GM12873 (cell line): ENCODE results near the gene TAF1C.

Source experiments
- TF ChIP-seq, protein P1 (sequence below): IDR thresholded peaks from 2 replicates; pipeline ENCODE4 v1.5.1; 2012; ENCODE audit warnings: low read depth, mild to moderate bottlenecking, moderate library complexity, low read length, control low read depth; ENCODE audit not compliant: insufficient read depth; ENCODE audit errors: missing control alignments

TAF1C gene

GRCh38 chr16:84161801-84162200 lies 25.1 kb downstream of the TAF1C start:
- TF ChIP-seq, protein P1, sequence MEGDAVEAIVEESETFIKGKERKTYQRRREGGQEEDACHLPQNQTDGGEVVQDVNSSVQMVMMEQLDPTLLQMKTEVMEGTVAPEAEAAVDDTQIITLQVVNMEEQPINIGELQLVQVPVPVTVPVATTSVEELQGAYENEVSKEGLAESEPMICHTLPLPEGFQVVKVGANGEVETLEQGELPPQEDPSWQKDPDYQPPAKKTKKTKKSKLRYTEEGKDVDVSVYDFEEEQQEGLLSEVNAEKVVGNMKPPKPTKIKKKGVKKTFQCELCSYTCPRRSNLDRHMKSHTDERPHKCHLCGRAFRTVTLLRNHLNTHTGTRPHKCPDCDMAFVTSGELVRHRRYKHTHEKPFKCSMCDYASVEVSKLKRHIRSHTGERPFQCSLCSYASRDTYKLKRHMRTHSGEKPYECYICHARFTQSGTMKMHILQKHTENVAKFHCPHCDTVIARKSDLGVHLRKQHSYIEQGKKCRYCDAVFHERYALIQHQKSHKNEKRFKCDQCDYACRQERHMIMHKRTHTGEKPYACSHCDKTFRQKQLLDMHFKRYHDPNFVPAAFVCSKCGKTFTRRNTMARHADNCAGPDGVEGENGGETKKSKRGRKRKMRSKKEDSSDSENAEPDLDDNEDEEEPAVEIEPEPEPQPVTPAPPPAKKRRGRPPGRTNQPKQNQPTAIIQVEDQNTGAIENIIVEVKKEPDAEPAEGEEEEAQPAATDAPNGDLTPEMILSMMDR: no peak

DNA sequence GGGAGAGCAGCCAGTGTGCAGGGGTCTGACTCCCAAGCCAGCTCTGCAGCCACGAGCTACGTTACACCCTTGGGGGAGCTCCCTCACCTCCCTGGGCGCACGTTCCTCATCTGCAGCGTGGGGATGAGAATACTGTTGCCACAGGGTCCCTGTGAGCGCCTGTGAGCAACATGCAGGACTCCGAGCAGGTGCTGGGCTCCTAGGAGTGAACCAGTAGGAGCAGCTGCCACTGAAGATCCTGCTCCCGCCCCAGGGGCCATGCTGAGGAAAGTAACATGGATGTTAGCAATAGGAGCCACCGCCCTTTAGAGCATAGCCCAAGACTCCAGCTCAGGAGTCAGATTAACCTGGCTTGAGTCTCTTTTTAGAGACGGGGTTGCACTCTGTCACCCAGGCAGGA lies 25.8 kb downstream of the TAF1C start:
- TF ChIP-seq, protein P1: no peak

GRCh38 chr16:84159800-84160199 lies 27.1 kb downstream of the TAF1C start:
- TF ChIP-seq, protein P1: no peak

DNA sequence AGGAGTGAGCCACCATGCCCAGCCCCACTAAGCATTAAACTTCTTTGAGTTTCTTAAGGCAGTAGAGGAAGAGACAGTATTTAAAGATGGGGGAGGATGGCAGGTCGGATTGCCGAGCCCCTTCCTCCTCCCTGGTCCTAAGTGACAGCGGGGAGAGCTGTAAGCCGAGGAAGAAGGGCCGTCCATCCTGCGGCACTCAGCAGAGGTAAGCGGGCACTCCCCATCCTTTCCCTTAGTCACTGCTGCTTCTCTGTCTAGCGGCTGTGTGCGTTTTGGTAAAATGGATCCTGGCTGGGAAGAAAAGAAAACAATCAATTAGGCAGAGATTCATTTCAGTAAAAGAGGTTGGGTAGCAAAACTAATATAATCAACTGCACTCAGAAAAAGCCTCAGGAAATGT lies 27.9 kb downstream of the TAF1C start:
- TF ChIP-seq, protein P1: no peak

GRCh38 chr16:84156342-84156784 lies 30.5 kb downstream of the TAF1C start:
- TF ChIP-seq, protein P1: peak; percentile 18

DNA sequence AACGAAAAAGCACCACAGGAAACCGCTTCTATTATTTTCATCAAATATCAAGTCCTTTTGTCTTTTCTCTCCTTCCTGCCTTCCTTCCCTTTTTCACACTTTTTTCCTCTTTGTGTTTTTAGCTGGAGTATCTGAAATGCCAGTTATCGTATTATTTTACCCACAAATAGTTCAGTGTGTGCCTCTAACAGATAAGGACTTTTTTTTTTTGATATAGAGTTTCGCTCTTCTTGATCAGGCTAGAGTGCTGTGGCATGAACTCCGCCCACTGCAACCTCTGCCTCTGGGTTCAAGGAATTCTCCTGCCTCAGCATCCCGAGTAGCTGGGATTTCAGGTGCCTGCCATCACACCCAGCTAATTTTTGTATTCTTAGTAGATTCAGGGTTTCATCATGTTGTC lies 31.1 kb downstream of the TAF1C start:
- TF ChIP-seq, protein P1: no peak

GRCh38 chr16:84155226-84155625 lies 31.6 kb downstream of the TAF1C start:
- TF ChIP-seq, protein P1: no peak
